SIG-M5 (cell line): ENCODE measurements around the gene CSAD.
"Not testable (repeated sequence)": the region's sequence is repeated elsewhere in the genome, so short reads cannot be mapped to it uniquely, and the experiment has no call there.

Experiments
- DNase-seq: peaks from one replicate; lab custom pipeline; 2025; lab: John Stamatoyannopoulos, UW

CSAD gene

DNA sequence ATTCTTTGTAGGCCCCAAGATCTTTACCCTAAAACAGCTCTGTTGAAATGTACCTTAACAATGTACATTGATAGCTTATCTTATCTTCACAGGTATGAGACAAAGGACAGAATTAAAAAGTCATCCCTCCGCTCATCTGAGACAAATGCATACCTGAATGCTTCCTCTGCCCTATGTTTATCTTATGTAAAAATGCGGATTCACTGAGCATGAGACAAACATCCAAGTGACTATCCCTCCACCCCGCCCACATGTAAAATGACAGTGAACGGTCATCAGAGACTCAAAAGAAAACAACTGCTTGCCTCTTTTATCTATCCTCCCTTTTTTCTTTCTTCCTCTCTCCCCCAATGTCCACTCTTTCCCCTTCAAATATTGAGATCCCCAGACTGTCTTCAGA is 37.4 kb downstream of the CSAD start:
- DNase-seq, result no peak

DNA sequence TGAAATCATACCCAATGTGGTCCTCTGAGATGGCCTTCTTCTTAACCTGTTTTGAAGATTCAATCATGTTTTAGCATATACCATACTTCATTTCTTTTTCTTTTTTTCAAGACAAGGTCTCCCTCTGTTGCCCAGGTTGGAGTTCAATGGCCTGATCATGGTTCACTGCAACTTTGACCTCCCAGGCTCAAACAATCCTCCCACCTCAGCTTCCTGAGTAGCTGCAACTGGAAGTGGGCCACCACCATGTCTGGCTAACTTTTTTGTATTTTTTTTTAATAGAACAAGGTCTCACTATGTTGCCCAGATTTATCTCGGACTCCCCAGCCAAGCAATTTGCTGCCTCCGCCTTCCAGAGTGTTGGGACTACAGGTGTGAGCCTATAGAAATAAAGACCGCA is 47.0 kb downstream of the CSAD start:
- DNase-seq, result no peak

DNA sequence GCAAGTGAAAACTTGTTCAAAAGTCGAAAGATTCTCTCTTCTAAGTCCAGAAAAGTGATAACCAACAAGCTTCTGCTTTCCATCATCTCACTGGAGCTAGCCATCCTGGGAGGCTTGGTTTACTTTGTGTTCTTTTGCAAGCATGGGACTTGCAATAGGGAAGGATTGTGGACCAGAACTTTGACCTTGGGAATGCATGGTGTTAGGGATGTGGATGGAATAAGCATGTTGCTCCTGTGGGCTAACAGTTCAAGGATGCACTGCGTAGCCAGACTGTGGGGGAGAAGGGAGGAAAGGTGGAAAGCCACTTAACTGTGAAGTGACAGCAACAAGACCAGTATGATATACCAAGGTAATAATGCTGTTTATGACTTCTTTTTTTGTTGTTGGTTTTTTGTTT is 48.9 kb downstream of the CSAD start:
- no peak for DNase-seq

DNA sequence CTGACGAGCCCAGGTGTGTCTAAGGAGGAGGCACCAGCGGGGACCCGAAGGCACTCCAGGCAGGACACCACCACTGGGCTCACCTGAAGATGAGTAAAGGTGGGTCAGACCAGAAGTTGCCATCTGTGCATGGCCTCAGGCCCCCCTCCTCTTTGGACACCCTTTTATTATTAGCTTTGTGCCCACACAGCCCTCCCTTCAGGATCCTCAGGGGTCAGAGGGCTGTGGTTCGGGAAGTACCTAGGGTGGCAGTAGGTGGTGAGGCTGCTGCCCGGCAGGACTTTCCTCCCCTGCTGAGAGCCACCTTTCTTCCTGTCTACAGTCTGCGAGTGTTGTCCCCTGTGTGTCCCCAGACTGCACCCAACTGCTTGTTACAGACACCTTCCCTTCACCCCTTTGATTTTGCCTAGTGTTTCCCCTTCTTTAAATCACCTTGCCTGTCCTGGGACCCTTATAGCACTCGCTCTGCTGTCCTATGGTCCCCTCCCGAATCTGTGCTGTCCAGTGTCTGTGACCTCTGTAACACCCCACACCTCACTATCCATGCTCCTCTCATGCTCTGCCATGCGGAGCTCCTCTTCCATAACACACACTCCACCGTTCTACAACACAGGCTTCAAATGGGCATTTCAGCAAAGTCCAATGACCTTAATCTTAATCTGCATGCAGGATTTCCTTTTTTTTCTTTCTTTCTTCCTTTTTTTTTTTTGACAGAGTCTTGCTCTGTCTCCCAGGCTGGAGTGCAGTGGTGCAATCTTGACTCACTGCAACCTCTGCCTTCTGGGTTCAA is 51.8 kb downstream of the CSAD start:
- DNase-seq, result no peak

DNA sequence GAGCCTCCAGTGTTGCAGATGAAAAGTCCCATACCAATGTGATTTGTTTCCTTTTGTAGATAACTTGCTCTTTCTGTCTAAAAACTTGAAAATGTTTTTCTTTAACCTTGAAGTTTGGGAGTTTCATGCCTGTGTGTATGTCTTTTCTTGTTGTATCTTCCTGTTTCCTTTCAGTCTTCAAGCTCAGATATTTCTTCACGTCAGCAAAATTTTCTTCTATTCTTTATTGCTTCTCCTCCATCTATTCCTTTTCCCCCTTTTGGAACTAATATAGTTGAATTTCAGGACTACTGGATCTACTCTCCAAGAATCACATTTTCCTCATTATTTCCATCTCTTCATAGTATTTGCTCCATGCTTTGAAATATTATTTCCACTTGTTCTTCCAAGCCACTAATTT is 53.6 kb downstream of the CSAD start:
- no peak for DNase-seq

DNA sequence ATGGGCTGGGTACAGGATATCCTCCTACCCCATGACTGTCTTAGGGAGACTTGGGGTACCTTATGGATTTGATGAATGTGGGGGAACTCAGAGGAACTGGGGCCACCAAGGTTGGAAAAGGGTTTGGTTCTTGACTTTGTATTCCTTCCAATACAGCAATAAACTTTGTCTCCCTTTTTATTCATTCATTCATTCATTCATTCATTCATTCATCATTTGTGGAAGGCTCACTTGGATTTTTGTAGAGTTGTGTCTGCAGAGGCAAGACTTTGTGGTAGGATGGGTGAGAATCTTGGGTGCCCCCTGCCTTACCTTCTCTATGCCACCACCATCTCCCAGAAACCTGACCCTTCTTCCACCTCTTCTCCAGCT is 56.4 kb downstream of the CSAD start:
- DNase-seq, result no peak

DNA sequence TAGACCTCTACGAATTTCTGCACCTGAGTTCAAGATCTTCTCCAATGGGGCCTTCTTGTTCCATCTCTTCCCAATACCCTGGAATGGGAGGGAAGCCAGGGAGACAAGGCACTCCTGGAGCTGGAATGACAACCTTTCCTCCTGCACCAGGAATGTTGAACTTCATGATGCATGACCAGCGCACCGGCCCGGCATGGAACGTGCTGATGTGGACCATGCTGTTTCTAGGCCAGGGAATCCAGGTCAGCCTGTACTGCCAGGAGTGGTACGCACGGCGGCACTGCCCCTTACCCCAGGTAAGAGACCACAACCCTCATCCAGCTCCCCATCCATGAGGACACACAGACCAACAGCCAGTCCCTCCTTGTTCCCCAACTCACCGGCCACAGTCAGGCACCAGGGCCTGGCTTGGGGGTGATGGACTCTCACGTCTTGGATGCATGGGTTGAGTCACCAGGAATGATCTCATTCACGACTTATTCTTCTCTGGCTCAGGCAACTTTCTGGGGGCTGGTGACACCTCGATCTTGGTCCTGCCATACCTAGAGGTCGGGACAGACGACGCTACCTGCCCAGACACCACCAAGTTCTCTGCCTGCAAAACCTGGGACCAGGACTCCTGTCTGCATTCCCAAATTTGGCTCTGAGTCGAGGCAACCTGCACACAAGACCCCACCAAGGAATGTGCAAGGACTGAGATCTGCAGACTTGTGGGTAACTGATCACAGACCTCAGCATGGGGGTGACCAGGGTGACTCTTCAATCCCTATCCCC is 57.0 kb downstream of the CSAD start:
- DNase-seq, result no peak

DNA sequence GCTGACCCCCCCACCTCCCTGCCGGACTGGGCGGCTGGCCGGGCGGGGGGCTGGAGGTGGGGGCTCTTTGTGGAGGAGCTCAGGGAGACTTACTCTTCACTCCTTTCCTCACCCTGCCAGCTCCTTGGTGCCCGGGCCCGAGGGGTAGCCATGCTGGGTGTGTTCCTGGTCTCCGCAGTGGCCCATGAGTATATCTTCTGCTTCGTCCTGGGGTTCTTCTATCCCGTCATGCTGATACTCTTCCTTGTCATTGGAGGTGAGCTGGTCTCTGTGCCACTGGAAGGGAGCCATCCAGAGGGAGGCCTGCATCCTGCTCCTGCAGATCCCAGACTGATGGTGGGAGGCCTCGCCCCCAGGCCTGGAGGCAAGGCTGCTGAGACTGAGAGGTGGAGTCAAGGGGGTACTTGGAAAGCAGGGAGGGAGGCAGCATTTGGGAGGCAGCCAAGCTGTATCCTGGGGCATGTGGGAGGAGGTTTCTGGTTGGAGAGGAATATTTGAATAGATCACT is 57.7 kb downstream of the CSAD start:
- no peak for DNase-seq

DNA sequence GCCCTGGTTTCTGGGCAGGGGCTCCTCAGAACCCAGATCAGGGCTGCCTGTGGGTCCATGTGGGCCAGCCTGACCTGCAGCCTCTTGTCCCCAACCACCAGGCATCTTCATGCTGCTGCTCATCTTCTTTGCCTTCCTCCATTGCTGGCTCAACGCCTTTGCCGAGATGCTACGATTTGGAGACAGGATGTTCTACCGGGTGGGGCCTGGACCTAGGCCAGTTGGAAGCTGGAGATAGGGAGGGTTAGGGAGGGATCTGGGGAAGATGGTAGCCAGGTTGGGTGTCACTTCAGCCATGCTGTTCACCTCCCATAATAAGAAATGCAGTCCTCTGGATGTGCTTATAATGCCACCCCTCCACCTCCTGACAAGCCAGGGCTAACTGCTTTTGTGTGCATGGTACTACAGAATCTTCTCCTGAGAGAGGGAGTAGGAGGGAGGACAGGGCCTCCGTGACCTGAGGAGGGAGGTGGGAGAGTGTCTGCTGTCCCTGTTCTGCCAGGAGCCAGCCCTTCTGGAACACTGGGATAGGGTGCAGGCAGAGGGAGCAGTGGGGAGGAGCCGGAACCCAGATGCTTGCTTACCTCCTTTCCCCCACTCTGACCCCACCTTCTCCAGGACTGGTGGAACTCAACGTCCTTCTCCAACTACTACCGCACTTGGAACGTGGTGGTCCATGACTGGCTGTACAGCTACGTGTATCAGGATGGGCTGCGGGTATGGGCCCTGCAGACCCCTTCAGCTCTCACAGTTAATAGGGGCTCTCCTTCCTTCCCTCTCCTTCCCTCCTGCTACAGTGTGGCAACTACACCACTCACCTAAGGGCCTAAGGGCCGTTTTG is 59.8 kb downstream of the CSAD start:
- DNase-seq, result no peak

DNA sequence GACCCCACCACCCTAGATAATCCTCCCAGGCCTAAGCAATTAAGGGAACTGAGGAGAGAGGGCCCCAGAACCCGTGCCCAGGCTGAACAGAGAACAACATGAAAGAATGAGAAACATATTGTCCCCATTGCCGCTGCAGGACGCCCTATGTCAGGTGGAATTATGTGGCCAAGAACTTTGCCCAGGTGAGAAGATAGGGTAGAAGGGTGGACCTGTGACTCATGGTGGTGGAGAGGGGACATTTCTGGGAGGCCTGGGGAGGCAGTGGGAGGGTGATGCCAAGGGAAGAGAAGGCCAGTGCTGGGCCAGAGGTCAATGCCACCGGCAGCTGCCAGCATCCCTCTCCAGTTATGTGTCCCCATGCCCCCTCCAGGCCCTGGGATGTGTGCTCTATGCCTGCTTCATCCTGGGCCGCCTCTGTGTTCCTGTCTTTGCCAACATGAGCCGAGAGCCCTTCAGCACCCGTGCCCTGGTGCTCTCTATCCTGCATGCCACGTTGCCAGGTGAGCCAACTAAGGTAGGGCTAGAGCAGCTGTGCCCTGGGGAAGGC is 61.9 kb downstream of the CSAD start:
- no peak for DNase-seq

DNA sequence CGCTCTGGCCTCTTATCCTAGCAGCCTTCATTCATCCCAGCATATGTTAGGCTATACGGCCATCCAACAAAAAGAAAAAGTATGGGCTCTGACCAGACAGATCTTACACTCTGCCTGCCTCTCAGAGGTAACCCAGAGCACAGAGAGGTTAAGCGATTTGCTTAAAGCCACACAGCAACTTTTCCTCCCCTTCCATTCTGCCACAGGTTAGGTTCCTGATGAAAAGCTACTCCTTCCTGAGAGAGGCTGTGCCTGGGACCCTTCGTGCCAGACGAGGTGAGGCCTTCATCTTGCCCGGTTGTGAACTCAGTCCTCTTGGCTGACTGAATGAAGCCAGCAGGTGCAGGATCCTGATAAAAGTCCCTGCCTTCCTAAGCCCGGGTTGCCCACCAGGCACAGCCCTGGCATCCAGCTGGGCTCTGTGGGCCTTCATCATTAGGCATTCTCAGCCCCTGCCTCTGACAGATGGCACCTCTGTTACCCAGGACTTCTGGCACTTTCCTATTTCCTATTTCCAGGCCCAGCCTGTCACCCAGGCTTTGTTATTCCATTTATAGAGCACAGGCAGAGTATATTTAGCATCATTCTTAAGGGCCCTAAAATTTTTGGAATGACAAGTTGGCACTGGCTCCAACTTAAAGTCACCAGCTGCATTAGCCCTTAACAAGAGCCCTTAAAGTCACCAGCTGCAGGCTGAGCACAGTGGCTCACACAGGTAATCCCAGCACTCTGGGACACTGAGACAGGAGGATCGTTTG is 64.7 kb downstream of the CSAD start:
- DNase-seq, result no peak

DNA sequence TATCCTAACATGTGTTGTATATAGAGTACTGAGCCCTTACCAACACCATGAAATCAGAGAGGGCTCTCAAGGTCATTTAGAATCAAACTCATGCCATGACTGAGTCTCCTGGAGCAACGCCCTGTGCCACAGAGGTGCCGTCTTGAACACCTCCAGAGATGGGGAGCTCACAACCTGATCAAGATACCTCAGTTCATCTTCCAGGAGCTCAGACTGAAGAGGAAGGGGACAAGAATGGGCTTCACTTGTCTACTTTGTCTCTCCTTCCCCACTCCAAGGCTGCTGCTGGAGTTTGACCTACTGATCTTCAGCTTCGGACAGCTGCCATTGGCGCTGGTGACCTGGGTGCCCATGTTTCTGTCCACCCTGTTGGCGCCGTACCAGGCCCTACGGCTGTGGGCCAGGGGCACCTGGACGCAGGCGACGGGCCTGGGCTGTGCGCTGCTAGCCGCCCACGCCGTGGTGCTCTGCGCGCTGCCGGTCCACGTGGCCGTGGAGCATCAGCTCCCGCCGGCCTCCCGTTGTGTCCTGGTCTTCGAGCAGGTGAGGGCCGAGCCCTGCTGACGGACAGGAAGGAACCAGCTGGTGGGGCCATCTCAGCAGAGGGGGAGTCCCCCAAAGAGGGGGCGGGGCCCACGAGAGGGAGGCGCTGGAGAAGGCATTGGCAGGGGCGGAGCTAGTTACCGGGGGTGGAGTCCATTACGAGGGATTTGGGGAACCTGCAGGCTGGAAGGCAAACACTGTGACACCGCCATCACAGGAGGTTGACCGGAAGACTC is 65.4 kb downstream of the CSAD start:
- no peak for DNase-seq

DNA sequence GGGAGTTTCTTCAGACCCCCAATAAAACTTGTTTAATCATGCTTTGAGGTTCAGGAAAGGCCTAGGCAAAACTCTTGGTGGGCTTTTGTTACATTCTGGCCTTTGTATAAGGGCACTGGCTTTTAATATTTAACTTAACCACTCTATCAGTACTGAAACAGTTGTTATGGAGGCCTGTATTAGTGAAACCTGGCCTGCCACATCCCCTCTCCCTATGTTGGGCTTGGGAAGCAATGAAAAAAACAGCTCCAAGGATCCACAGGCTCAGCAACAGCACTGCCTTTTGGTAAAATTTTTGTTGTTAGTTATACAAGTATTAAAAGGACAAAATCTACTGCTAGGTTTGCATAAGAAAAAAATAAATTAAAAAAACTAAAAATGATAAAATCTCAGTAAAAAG is 66.8 kb downstream of the CSAD start:
- no peak for DNase-seq

DNA sequence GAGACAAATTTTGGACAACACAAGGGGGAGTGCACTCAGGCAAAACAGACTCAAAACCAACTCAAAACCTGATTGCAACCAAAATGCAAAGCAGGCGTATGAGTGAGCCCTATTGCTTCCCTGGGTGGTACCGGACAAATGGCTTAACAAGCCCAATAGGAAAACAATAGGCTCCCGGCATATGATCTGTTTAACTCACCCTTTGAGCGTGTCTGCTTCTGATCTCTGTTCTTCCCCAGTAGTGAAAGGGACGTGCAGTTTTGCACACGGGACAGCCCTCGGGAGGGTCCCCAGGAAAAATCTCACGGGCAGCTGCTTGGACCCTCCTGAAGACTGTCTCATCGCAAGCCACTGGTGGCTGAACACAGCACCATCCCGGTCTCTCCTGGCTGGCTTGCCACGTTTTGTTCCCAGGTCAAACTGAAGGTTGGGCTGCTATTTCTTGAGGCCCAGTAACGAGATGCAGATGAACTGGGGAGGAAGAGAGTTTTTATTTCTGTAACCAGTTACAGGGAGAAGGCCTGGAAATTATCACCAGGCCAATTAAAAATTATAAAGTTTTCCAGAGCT is 67.5 kb downstream of the CSAD start:
- DNase-seq, result no peak

DNA sequence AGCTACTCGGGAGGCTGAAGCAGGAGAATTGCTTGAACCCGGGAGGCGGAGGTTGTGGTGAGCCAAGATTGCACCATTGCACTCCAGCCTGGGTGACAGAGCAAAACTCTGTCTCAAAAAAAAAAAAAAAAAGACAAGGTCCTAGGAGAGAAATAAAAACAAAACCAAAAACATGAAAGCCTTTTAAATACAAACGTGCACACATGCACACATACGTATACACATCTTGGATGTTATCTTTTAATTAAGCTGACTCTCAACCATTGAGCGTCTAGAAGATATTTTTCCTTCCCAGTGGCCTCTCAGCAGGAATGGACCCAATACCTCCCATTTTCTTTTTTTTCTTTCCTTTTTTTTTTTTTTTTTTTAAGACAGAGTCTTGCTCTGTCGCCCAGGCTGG is 68.3 kb downstream of the CSAD start:
- not testable (repeated sequence) for DNase-seq
